Stimulated activated CD4-positive, alpha-beta T cell treated with anti-CD3 and anti-CD28 coated beads, TNF-alpha, amount 100 ng/mL, for 24 hours (primary cell): ENCODE measurements around the gene PIPOX.

ENCODE experiments used
- DNase-seq, 3 experiments: peaks; one replicate each; pipeline ENCODE4 v3.0.0-alpha.2; 2020; ENCODE audit warnings: low read depth in 3 of 3

PIPOX gene

GRCh38 chr17:29048440-29049368, 5.8 kb downstream of the PIPOX start:
- no peak for DNase-seq

GRCh38 chr17:29049541-29050145, 6.7 kb downstream of the PIPOX start:
- DNase-seq, result no peak

GRCh38 chr17:29050176-29050575, 7.2 kb downstream of the PIPOX start:
- DNase-seq, result no peak

- DNase-seq, result no peak
Observed at GRCh38 chr17:29051194-29051593, 8.3 kb downstream of the PIPOX start.

GRCh38 chr17:29051731-29052130, 8.8 kb downstream of the PIPOX start:
- DNase-seq, result no peak

GRCh38 chr17:29054835-29055234, 11.9 kb downstream of the PIPOX start:
- no peak for DNase-seq

GRCh38 chr17:29057361-29057760, 14.4 kb downstream of the PIPOX start:
- DNase-seq, result no peak

GRCh38 chr17:29058391-29058790, 15.4 kb downstream of the PIPOX start:
- DNase-seq, result no peak

GRCh38 chr17:29059281-29059680, 16.3 kb downstream of the PIPOX start:
- DNase-seq, result no peak

GRCh38 chr17:29060475-29060874, 17.5 kb downstream of the PIPOX start:
- DNase-seq, result no peak

- no peak for DNase-seq
Observed at GRCh38 chr17:29061036-29061435, 18.1 kb downstream of the PIPOX start.

GRCh38 chr17:29062215-29062614, 19.3 kb downstream of the PIPOX start:
- no peak for DNase-seq

- DNase-seq, result no peak
Observed at GRCh38 chr17:29063992-29064391, 21.1 kb downstream of the PIPOX start.

GRCh38 chr17:29066047-29066446, 23.1 kb downstream of the PIPOX start:
- no peak for DNase-seq

GRCh38 chr17:29066606-29067005, 23.7 kb downstream of the PIPOX start:
- DNase-seq, result no peak

GRCh38 chr17:29068818-29069217, 25.9 kb downstream of the PIPOX start:
- DNase-seq, result no peak

GRCh38 chr17:29069526-29070041, 26.6 kb downstream of the PIPOX start:
- no peak for DNase-seq

GRCh38 chr17:29070308-29070707, 27.4 kb downstream of the PIPOX start:
- no peak for DNase-seq

- no peak for DNase-seq
Observed at GRCh38 chr17:29070781-29071180, 27.8 kb downstream of the PIPOX start.

GRCh38 chr17:29071303-29071702, 28.4 kb downstream of the PIPOX start:
- DNase-seq, result no peak

- no peak for DNase-seq
Observed at GRCh38 chr17:29073045-29073444, 30.1 kb downstream of the PIPOX start.

- DNase-seq, result no peak
Observed at GRCh38 chr17:29073520-29073919, 30.6 kb downstream of the PIPOX start.

- no peak for DNase-seq
Observed at GRCh38 chr17:29074488-29074887, 31.5 kb downstream of the PIPOX start.
